A204.1 (cell line): Measurements from ENCODE around the gene MIAT.

Experiments
- FAIRE-seq: peaks from 2 replicates; lab custom pipeline; 2012; peaks lifted over from hg19 to GRCh38; lab: Jason Lieb, UNC

Gene MIAT

DNA sequence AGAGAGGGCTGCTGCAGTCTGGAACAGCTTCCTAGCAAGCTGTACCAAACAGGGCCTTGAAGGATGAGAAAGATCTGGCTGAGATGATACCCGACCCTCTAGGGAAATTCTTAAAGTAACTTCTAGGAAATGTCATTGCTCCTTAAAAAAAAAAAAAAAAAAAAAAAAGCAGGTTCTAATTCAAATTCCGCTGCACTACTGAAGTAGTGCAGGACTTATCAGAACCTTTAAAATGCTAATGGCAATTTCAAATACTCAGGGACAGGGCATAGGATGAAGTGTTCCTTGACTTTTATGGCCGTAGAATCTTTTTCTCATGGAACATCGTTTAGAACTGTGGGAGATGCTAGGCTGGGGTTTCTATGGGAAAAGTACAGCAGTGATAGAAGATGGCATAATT, 13.1 kb downstream of the MIAT start:
- no peak for FAIRE-seq

GRCh38 chr22:26671317-26672059, 14.1 kb downstream of the MIAT start:
- no peak for FAIRE-seq

DNA sequence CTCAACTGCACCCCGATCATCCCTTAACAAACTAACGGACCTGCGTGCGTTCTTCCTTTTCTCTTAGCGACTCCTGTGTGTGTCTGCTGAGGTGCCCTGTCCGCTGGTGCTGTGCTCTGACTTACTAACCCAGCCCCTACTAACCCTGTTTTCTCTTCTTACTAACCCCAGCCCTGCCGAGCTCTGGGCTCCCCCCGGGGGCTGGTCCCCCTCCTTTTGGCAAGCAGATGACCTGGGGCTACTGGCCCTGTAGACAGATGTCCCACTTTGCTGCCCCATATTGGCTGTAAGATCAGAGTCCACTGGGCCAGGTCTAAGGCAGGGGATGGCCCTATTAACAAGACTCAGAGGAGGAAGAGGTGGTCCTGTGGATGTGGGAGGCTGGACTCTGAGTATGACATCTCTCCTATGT, 14.7 kb downstream of the MIAT start:
- FAIRE-seq, result no peak

GRCh38 chr22:26672590-26673468, 15.4 kb downstream of the MIAT start:
- FAIRE-seq, result peak; percentile 98

GRCh38 chr22:26673486-26673885, 16.1 kb downstream of the MIAT start:
- FAIRE-seq, result no peak

GRCh38 chr22:26674211-26675190, 17.1 kb downstream of the MIAT start:
- FAIRE-seq, result no peak

- FAIRE-seq, result no peak
These were observed 18.4 kb downstream of the MIAT start for GRCh38 chr22:26675687-26676268.

DNA sequence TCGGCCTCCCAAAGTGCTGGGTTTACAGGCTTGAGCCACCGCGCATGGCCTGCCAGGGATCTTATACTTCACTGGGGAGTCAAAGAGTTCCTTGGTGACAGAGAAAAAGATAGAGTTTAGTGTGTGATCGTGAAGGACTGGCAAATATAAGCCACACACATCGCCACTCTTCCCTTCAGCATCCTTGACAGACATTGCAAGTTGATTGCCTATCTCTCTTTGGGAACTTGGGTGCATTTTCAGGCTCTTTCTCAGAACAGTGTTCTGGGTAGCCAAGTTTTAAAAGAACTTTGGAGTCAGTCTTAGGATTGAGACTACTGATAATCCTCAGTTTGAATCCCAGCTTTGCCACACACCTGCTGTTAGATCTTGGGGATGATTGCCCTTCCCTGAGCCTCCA, 19.8 kb downstream of the MIAT start:
- FAIRE-seq, result no peak

DNA sequence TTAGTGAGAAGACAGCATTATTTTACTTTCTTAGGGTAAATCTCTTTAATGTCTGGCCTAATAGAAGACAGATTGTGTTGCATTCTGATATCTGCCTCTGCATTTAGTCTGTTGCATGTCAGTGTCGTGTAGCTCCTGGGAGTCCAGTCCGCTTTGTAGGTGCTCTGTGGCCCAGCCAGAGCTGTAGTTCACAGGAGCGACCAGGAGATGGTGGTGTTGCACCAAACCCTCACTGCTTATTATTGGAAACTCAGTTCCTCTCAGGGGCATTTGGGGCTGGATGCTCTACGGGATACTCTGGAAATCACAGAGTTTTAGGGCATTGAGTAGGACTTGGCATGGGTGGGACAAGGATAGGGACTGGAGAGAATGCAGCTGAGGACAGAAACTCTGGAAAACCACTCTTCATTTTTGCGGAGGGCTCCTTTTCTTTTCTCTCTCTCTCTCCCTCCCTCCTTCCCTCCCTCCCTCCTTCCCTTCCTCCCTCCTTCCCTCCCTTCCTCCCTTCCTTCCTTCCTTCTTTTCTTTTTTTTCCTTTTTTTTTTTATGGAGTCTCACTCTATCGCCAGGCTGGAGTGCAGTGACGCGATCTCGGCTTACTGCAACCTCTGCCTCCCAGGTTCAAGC, 21.7 kb downstream of the MIAT start:
- peak; percentile 30 for FAIRE-seq

GRCh38 chr22:26680485-26680884, 23.1 kb downstream of the MIAT start:
- no peak for FAIRE-seq

DNA sequence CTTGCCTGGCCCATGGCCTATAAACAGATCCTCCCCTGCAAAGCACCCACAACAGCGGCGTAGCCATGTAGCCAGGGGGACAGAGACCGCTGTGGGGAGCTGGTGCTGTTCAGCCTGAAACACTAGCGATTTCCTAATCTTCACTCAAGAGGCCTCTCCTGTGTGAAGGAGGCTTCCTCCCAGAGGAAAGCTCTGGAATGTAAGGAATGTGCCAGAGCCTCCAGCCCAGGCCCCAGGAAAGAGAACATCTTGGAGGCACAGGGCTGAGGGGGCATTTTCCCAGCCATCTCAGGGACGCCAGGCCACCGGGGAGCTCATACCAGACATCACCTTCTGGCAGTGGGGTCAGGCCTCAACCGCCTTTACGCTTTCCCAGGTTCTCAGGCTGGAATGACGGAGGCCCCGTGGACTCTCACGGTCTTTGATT, 24.0 kb downstream of the MIAT start:
- no peak for FAIRE-seq

- no peak for FAIRE-seq
These were observed 26.8 kb downstream of the MIAT start for GRCh38 chr22:26684168-26684567.

DNA sequence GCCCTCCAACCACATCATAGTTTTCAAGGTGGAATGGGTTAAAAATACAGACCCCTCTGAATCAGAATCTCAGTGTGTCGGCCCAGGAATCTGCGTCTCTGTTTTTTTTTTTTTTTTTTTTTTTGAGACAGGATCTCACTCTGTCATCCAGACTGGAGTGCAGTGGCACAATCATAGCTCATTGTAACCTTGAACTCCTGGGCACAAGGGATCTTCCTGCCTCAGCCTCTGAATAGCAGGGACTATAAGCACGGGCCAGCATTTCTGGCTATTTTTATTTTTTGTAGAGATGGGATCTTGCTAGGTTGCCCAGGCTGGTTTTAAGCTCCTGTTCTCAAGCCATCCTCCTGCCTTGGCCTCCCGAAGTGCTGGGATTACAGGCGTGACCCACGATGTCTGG, 28.2 kb downstream of the MIAT start:
- no peak for FAIRE-seq

DNA sequence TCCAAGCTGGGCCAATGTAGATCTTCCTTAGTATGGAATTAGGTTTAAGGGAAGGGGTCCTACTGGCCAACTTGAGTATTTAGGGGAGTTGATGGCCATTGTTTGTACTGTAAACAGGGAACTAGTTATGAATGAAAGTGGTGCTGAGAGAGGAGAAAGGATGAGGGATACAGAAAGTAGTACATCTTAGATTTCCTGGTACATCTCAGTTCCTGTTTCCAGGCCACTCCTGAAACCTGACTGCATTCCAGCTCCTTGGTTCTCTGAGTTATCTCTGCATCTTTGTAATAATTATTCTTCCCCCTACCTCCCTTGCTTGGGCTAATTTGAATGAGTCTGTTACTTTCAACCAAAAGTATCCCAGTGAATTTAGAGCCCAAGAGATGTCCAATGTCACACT, 30.1 kb downstream of the MIAT start:
- FAIRE-seq, result no peak

- FAIRE-seq, result no peak
These were observed 32.3 kb downstream of the MIAT start for GRCh38 chr22:26689513-26690301.

GRCh38 chr22:26690654-26691376, 33.4 kb downstream of the MIAT start:
- FAIRE-seq, result no peak

DNA sequence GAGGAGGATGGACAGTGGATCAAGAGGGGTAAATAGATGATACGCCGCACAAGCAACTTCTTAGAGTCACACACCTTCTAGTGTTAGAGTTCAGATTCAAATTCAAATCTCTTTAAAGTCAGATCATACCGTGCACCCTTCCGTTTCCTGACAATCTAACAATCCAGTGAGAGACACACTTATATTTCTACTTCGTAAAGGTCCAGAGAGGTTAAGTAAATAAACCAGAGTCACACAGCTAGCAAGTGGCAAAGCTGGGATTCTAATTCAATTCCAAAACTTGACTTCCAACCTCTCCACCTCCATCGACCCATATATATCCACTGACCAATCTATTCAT, 34.0 kb downstream of the MIAT start:
- FAIRE-seq, result no peak

- no peak for FAIRE-seq
These were observed 34.8 kb downstream of the MIAT start for GRCh38 chr22:26692215-26692614.

- no peak for FAIRE-seq
These were observed 39.8 kb downstream of the MIAT start for GRCh38 chr22:26697151-26697550.

GRCh38 chr22:26700462-26700861, 43.1 kb downstream of the MIAT start:
- no peak for FAIRE-seq
